Right ventricle myocardium superior (tissue), 1 donor: ENCODE data around the gene FOXN1. TPM values are rescaled to one million over a fixed set of nuclear protein-coding genes. Genes with fewer than 3 reads are reported as not detected.
A peak's percentile ranks its signal among the peaks of the same experiment; 100 is the strongest.
"Not testable (repeated sequence)": the region's sequence is repeated elsewhere in the genome, so short reads cannot be mapped to it uniquely, and the experiment has no call there.

Experiments used
- ATAC-seq: fragments of 200-7000 bp; cut with Tn5 transposase; one replicate; pipeline ENCODE4 v1.9.1; 2020; ENCODE audit warnings: mild to moderate bottlenecking; ENCODE audit not compliant: poor library complexity
- DNase-seq: peaks from one replicate; pipeline ENCODE4 v3.0.0-alpha.2; 2020
- intact Hi-C: fragments of 100-400 bp; cut with DNase I; formaldehyde crosslinking; loops from one replicate; pipeline ENCODE4 v1.11.2; 2022
- long read RNA-seq: library from polyadenylated mRNA; unstranded; transcript quantifications from one replicate; pipeline ENCODE4 v2.0.0, GENCODE V29; 2021
- total RNA-seq: library from RNA; stranded (reverse); fragmentation: NEBNext Ultra II Directional; extraction: Animal tissue kit (Norgen Biotek cat#: 25700); gene quantifications from one replicate; pipeline ENCODE4 v1.2.1, GENCODE V29; 2021
- donor health status: DM: no; HTN: yes; CAD: no; lungs with severe emphysema.

Gene FOXN1, protein sequence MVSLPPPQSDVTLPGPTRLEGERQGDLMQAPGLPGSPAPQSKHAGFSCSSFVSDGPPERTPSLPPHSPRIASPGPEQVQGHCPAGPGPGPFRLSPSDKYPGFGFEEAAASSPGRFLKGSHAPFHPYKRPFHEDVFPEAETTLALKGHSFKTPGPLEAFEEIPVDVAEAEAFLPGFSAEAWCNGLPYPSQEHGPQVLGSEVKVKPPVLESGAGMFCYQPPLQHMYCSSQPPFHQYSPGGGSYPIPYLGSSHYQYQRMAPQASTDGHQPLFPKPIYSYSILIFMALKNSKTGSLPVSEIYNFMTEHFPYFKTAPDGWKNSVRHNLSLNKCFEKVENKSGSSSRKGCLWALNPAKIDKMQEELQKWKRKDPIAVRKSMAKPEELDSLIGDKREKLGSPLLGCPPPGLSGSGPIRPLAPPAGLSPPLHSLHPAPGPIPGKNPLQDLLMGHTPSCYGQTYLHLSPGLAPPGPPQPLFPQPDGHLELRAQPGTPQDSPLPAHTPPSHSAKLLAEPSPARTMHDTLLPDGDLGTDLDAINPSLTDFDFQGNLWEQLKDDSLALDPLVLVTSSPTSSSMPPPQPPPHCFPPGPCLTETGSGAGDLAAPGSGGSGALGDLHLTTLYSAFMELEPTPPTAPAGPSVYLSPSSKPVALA
- total RNA-seq, result not detected
- long read RNA-seq, result 0 reads

DNA sequence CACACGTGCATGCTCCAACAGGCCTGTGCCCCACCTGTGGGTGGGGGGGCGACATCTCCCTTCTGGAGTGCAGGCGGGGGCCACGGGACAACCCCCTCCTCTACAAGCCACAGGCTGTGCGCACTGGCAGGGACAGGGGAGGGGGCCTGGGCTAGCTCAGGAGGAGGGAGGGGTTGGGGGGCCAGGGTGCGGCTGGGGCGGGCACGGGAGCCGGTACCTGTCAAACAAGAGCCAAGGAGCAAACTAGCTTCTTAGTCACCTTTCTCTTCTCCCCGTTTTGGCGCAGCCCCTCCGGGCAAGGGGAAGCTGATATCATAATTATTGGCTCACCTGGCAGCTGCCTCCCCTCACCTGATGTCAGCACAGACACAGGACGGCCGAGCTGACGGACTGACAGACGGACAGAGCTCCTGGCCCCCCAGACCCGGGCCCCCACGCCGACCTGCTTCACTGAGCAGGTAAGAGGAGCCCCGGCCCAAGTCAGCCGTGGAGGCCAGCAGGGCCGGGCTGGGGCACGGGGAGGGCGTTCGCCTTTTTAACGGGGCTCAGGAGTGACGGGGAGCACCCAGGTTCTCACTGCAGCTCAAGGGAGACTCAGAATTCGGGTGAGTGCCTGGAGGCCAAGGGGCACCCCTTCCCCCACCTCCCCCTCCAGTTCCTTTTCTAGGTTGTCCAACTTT lies at the start of gene FOXN1:
TSS of gene FOXN1 (plus strand) at position 363 of the 680 bp plus-strand sequence. CDS start 17,622 bp downstream, outside the sequence.
- ATAC-seq (no peak), DNase-seq (no peak)
- intact Hi-C loops, result no loop called here

DNA sequence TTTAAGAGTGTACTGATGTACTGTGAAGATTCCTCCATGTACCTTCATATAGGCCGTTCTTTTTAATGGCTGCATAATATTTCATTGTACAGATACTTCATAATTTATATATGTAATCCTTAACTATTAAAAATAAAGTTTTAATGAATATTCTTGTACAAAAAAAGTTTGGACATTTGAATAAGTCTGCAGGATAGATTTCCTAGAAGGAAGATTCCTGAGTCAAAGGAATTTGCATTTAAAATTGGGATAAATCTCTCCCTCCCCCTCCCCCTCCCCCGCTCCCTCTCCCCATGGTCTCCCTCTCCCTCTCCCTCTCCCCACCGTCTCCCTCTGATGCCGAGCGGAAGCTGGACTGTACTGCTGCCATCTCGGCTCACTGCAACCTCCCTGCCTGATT lies 48.3 kb upstream of the FOXN1 start:
- DNase-seq (no peak), ATAC-seq (no peak)
- intact Hi-C loops, result no loop called here

DNA sequence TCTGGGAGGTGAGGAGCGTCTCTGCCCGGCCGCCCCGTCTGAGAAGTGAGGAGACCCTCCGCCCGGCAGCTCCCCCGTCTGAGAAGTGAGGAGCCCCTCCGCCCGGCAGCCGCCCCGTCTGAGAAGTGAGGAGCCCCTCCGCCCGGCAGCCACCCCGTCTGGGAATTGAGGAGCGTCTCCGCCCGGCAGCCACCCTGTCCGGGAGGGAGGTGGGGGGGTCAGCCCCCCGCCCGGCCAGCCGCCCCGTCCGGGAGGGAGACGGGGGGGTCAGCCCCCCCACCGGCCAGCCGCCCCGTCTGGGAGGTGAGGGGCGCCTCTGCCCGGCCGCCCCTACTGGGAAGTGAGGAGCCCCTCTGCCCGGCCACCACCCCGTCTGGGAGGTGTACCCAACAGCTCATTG lies 47.3 kb upstream of the FOXN1 start:
- ATAC-seq, intact Hi-C loops, DNase-seq: not testable (repeated sequence)

DNA sequence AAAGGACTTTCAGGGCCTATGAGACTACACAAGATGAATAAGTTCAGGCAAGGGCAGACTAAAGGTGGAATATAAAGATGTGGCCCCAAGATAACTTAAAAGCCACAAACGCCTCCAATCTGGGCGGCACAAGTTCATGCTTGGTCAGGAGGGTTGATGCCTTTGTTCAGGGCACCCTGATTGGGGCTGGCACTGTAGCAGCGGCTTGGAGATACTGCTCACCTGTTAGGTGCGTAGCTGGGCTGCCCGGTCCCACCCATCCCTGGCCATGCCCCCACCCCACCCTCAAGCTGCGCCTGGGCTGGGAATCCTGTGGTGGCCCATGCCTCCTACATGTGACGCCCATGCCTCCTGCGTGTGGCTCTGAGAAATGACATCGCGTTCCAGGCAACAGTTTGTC lies 45.2 kb upstream of the FOXN1 start:
- no peak for ATAC-seq
- intact Hi-C loops, result no loop called here
- no peak for DNase-seq

DNA sequence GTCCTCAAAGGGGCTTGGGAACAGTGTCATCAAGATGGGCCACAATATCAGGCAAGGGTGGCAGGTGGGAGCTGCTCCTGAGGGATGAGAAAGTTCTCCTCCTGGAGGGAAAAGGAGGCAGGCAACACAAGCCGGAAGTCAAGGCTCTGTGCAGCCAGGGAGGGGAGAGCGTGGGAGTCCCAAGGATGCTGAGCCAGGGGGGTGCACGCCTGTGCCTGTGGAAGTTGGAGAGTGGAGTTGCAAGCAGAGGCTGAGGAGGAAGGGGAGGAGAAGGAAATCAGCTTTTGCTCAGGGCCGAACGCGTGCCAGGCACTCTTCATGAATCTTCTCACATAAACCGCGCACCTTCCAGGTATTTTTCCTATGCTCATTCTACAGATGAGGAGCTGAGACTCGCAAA lies 40.1 kb upstream of the FOXN1 start:
- no peak for ATAC-seq
- intact Hi-C loops, result no loop called here
- DNase-seq, result no peak

DNA sequence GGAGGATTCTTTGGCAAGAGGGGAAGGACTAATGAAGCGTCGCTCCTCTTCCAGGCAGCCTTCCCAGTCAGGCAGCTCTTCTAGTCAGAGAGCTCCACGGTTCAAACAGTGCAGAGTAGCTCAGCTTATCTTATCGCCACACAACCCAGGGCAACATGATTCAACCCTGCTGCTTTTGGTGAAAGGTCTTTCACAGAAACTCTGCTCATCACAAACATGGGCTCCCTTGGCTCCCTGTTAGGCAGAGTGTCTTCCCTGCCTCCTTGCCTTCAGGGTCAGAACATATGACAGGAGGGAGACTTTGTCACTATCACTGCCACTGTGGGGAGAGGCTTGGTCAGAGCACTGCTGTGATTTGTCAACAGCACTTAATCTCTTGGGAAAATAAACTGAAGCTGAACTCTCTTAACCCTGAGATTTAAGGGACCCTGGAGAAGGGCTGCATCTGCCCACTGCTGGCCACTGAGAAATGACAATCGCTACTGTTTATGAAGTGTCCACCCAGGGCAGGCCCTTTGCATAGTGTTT lies 39.6 kb upstream of the FOXN1 start:
- no peak for DNase-seq
- no peak for ATAC-seq
- intact Hi-C loops, result no loop called here

DNA sequence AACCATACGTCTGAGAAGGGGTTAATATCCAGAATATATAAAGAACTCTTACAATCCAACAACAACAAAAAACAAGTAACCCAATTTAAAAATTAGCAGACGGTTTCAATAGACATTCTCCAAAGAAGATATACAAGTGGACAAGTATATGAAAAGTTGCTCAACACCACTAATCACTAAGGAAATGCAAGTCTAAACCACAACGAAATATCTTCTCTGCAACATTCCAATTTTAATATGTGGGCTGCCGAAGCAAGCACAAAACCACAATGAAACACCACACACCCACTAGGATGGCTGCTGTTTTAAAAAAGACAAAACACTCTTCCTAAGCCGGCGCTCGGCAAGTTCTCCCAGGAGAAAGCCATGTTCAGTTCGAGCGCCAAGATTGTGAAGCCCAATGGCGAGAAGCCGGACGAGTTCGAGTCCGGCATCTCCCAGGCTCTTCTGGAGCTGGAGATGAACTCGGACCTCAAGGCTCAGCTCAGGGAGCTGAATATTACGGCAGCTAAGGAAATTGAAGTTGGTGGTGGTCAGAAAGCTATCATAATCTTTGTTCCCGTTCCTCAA lies 38.6 kb upstream of the FOXN1 start:
- DNase-seq, result no peak
- intact Hi-C loops, result no loop called here
- no peak for ATAC-seq

DNA sequence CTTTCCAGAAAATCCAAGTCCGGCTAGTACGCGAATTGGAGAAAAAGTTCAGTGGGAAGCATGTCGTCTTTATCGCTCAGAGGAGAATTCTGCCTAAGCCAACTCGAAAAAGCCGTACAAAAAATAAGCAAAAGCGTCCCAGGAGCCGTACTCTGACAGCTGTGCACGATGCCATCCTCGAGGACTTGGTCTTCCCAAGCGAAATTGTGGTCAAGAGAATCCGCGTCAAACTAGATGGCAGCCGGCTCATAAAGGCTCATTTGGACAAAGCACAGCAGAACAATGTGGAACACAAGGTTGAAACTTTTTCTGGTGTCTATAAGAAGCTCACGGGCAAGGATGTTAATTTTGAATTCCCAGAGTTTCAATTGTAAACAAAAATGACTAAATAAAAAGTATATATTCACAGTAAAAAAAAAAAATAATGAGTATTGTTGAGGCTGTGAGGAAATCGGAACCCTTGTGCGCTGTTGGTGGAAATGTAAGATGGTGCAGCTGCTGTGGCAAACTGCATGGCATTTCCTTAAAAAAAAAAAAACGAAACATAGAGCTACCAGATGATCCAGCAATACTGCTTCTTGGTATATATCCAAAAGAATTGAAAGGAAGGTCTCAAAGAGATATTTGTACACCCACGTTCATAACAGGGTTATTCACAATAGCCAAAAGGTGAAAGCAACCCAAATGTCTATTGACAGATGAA lies 38.0 kb upstream of the FOXN1 start:
- intact Hi-C loops, ATAC-seq, DNase-seq: not testable (repeated sequence)

DNA sequence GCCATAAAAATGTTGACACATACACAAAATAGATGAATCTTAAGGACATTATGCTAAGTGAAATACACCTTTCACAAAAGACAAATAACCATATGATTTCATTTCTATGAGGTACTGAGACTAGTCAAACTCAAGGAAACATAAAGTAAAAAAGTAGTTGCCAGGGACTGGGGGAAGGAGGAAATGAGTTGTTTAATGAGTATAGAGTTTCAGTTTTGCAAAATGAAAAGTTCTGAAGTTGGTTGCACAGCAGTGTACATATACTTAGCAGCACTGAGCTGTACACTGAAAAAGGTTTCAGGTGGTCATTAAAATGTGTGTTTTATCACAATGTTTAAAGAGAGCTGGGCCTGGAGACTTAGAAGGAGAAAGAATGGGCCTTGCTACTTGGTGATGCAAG lies 37.4 kb upstream of the FOXN1 start:
- no peak for DNase-seq
- ATAC-seq, result no peak
- intact Hi-C loops, result no loop called here

DNA sequence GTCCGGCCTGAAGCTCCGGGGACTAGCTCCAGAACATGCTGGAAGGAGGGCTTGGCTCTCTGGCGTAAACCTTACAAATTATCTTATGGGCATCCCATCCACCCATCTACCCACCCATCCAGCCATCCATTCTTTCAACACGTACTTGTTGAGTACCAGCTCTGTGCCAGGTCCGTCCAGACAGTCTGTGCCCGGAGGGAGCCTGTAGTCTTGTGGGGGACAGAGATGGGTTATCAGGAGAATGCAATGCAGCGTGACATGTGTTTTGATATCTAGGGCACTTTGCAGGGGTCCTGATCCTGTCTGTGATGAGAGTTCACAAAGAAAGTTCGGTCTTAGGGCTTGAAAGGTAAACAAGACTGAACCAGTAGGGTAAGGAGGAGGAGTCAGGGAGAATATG lies 36.8 kb upstream of the FOXN1 start:
- DNase-seq (no peak), ATAC-seq (no peak)
- intact Hi-C loops, result no loop called here

DNA sequence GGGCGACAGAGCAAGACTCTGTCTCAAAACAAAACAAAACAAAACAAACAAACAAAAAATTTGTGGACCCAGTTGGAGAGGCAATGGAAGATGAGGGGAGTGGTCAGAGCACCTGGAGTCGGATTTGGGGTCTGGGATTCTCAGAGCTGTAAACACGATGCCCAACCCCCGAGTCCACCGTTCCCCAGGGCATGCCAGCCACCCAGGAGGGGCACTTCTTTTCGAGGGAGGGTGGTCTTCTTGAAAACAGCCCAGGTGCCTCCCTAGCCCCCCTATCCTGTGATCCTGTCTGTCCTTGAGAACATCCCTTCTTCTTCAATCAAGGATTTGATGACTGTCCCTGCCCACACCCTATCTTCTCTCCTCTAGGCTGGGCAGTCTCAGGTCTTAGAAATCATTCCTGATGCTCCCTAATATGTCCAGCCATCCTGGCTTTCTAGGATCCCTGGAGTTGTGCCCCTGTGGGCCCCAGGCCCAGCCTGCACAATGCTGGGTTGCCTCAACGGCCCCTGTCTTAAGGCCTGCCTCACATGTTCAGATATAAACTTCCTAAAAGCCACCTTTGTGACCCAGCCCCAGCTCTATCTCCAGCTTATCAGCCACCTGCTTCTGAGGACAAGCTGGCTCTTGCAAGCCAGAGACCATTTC lies 35.8 kb upstream of the FOXN1 start:
- no peak for ATAC-seq
- intact Hi-C loops, result no loop called here
- no peak for DNase-seq

DNA sequence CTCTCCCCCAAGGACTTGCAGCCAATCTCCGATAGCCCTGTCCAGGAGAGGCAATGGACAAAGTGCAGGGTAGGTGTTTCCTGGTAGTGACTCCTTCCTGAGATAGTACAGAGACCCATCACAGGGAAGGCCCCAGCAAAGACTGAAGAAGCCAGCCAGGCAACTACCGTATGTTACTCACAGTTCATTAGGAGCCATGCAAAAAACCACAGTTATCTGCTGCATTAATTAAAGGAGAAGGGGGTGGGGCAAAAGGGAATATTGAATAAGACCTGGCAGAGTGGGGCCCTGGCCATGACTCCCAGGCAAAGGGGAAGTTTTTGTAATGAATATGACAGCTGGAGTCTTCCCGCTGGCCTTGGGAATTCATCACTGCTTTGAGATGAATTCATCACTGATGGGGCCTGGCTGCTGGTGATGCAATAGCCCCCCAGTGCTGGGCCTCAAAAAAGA lies 35.2 kb upstream of the FOXN1 start:
- DNase-seq (no peak), ATAC-seq (no peak)
- intact Hi-C loops, result no loop called here

DNA sequence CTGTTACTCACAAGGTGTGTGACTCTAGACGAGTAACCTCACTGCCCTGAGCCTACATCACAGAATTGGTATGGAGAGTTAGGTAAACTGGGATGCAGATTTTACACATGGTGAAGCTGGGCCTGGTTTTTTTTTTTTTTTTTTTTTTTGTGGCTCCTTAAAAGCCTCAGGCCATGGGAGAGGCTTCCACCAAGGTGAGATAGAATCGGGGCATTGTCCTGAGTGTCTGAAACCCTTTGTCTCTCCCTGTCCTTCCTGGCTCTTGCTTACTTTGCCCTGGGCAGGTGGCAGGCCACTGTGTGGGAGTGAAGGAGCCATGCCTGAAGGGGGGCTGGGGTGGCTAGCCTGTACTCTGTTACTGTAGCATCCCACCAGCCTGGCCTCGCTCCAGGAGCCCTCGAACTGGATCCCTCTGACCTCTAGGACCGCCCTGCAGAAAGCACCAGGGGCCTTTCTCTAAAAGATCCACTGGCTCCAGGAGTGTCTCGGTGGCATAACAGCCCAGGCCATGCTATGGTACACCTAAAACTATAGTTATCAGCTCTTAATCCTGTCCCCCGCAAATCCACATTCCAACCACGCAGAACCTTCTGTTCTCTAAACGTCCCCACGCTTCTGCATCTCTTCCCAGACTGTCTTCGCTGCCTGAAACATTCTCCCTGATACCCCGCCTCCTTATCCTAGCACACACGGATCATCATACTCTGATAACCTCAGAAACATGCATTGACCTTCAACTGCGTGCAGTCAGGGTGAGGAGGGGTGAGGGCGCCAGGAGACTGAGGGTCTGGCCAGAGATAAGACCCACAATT lies 34.4 kb upstream of the FOXN1 start:
- DNase-seq, result no peak
- intact Hi-C loops, result no loop called here
- ATAC-seq, result no peak

DNA sequence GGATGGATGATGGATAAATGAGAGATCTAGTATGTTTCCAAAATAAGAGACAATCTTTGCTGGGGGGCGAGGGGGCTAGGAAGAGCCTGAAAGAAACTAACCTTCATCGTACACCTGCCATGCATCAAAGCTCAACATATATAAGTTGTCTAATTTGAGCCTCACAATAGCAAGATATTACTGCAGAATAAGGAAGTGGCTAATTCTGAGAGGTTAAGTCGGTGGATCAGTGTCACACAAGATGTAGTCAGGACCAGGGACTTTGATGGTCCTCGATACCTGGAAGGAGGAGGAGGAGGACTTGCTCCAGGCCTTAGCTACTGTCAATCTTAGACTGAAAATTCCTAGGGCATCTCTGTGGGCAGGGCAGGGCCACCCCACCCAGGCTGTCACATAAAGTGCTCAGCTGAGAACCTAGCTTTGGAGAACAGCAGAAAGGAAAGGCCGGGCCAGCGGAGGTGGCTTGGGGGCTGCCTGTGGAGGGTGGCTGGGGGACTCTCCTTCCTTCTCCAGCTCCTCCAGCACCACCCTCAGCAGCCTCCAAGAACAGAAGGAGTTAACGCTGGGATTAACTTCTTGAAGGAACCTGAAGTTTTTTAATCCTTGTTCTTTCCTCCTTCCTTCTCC lies 33.2 kb upstream of the FOXN1 start:
- no peak for DNase-seq
- no peak for ATAC-seq
- intact Hi-C loops, result no loop called here

DNA sequence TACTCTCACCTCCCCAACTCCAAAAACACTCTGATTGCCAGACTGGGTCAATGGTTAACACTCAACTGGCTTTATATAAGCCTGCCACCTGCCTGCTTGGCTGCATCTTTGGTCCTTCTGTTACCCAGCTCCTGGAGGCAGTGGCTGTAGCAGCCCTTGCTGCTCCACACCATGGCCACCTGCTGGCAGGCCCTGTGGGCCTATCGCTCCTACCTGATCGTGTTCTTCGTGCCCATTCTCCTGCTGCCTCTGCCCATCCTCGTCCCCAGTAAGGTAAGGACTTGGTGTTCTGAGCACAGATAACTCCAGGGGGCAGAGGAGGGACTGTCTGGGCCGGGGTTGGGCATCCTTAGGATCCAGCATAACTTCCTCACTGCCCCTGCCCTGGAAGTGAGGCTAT lies 32.6 kb upstream of the FOXN1 start, which contains the start of gene SLC13A2:
TSS of gene SLC13A2 (plus strand) at position 103 of the 400 bp plus-strand sequence. CDS start at position 172, 69 bp downstream.
- ATAC-seq (peak; percentile 15), DNase-seq (no peak)
- intact Hi-C loops, result no loop called here

DNA sequence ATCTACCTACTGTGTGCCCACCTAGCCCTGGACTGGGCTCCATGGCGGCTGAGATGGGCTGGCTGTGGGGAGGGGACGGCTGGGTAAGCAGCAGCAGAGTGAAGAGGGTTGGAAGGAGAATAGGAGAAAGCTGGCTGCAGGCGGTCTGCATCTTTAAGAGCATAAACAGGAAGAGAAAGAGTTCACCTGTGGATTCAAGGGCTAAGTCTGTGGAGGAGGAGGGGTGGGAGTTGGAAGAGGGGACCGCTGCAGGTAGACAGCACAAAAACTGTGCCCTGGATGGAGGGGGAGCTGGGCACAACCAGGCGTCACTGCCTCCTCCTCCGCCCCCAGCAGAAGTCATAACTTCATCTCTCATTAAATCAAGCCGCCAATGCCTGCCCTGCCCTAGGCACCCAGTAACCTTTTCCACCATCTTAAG lies 32.0 kb upstream of the FOXN1 start:
- no peak for ATAC-seq
- intact Hi-C loops, result no loop called here
- no peak for DNase-seq
